Activated CD4-positive, alpha-beta memory T cell treated with anti-CD3 and anti-CD28 coated beads, Interleukin-2, amount 10 ng/mL, durations not matched to agents 7 days and 5 days (primary cell): ENCODE measurements around the gene METTL26. TPM values are rescaled to one million over a fixed set of nuclear protein-coding genes. Genes with fewer than 3 reads are reported as not detected.

ENCODE experiments used
- CTCF ChIA-PET: fragments of 350-600 bp; sonication (Branson Sonifier 250); formaldehyde crosslinking; loops from one replicate; lab custom pipeline; 2021; ENCODE audit warnings: antibody characterized with exemption, inconsistent platforms; lab: Charles Lee
- POLR2A ChIA-PET: fragments of 350-600 bp; sonication (Branson Sonifier 250); formaldehyde crosslinking; loops from one replicate; lab custom pipeline; 2021; ENCODE audit warnings: antibody characterized with exemption; lab: Charles Lee
- DNase-seq: peaks from one replicate; pipeline ENCODE4 v3.0.0-alpha.2; 2020
- H3K27ac Mint-ChIP-seq: one replicate; pipeline ENCODE4 v1.8.0; 2021; ENCODE audit warnings: mild to moderate bottlenecking, mixed read lengths
- H3K27me3 Mint-ChIP-seq: one replicate; pipeline ENCODE4 v1.8.0; 2021; ENCODE audit warnings: mixed read lengths
- H3K36me3 Mint-ChIP-seq: one replicate; pipeline ENCODE4 v1.8.0; 2021; ENCODE audit warnings: low read depth, mixed read lengths
- H3K4me1 Mint-ChIP-seq: one replicate; pipeline ENCODE4 v1.8.0; 2021; ENCODE audit warnings: mixed read lengths
- H3K4me3 Mint-ChIP-seq: one replicate; pipeline ENCODE4 v1.8.0; 2021; ENCODE audit warnings: mild to moderate bottlenecking, mixed read lengths
- H3K9me3 Mint-ChIP-seq: one replicate; pipeline ENCODE4 v1.8.0; 2021; ENCODE audit warnings: mixed read lengths
- total RNA-seq, 2 experiments: library from RNA; stranded (reverse); gene quantifications; one replicate each; pipeline ENCODE4 v1.2.3, GENCODE V29; 2021

Gene METTL26
- total RNA-seq, 2 experiments from 2014 or later: 66.6 to 67.5 TPM

GRCh38 chr16:648781-649589 lies 12.9 kb upstream of the METTL26 start, which contains the start of gene WDR90:
Gene WDR90, plus strand, starts transcription at chr16:649365. Its CDS starts 52 bp downstream, at chr16:649417.
- Mint-ChIP-seq H3K4me1 (peaks cover 28% of the 10 kb centered on the region), H3K27ac (peak within 1 kb of the TSS; percentile 64), H3K4me3 (peak within 1 kb of the TSS; percentile 75), H3K36me3 (no peaks in the 10 kb centered on the region), H3K27me3 (no peaks in the 10 kb centered on the region), H3K9me3 (no peaks in the 10 kb centered on the region)
- DNase-seq: peak; percentile 95
- POLR2A ChIA-PET: interaction anchor here (0.8 to 3.0 kb wide), 12 partner anchors 11 to 298 kb away, joined by 3 to 18 read pairs (median 4); partner anchors contain the start of genes CAPN15, METTL26, RHBDL1 and RHOT2
- CTCF ChIA-PET: interaction anchor here (0.8 to 1.4 kb wide), 8 partner anchors 8 to 60 kb away, joined by 3 to 9 read pairs (median 3); partner anchors contain the start of genes METTL26, RHOT2 and STUB1

- ChIA-PET CTCF (interaction anchor here (0.8 to 1.4 kb wide), 7 partner anchors 9 to 59 kb away, joined by 3 to 9 read pairs (median 3); partner anchors contain the start of genes METTL26, RHBDL1, RHOT2 and STUB1), POLR2A (interaction anchor here (0.7 to 3.0 kb wide), 6 partner anchors 10 to 31 kb away, joined by 3 to 18 read pairs (median 6); partner anchors contain the start of genes METTL26, RHBDL1 and RHOT2)
- Mint-ChIP-seq H3K27ac (peak overlapping the region; percentile 64), H3K4me1 (peaks cover 29% of the 10 kb centered on the region), H3K27me3 (no peaks in the 10 kb centered on the region), H3K9me3 (no peaks in the 10 kb centered on the region), H3K4me3 (peak overlapping the region; percentile 74), H3K36me3 (no peaks in the 10 kb centered on the region)
- peak; percentile 57 for DNase-seq
These were observed 12.1 kb upstream of the METTL26 start for GRCh38 chr16:648071-648780.

- ChIA-PET POLR2A (interaction anchor here (0.7 to 3.0 kb wide), 4 partner anchors 9 to 32 kb away, joined by 3 to 18 read pairs (median 6); partner anchors contain the start of genes METTL26 and RHOT2), CTCF (interaction anchor here (0.8 to 1.4 kb wide), 5 partner anchors 9 to 59 kb away, joined by 3 to 9 read pairs (median 4); partner anchors contain the start of genes METTL26, RHBDL1 and STUB1)
- no peak overlapping the region for H3K4me3 Mint-ChIP-seq
- H3K9me3 Mint-ChIP-seq: no peaks in the 10 kb centered on the region
- no peaks in the 10 kb centered on the region for H3K27me3 Mint-ChIP-seq
- H3K36me3 Mint-ChIP-seq: no peaks in the 10 kb centered on the region
- peaks cover 33% of the 10 kb centered on the region for H3K4me1 Mint-ChIP-seq
- no peak overlapping the region for H3K27ac Mint-ChIP-seq
- no peak for DNase-seq
These were observed 11.2 kb upstream of the METTL26 start for GRCh38 chr16:647173-647902.

- no peak for DNase-seq
- no peaks in the 10 kb centered on the region for H3K27me3 Mint-ChIP-seq
- no peaks in the 10 kb centered on the region for H3K36me3 Mint-ChIP-seq
- ChIA-PET POLR2A (no interaction called here), CTCF (no interaction called here)
- H3K9me3 Mint-ChIP-seq: no peaks in the 10 kb centered on the region
- no peak overlapping the region for H3K4me3 Mint-ChIP-seq
- no peak overlapping the region for H3K27ac Mint-ChIP-seq
- peaks cover 33% of the 10 kb centered on the region for H3K4me1 Mint-ChIP-seq
These were observed 10.6 kb upstream of the METTL26 start for GRCh38 chr16:646679-647172.

- no peak overlapping the region for H3K4me3 Mint-ChIP-seq
- DNase-seq: no peak
- peaks cover 33% of the 10 kb centered on the region for H3K4me1 Mint-ChIP-seq
- H3K27ac Mint-ChIP-seq: no peak overlapping the region
- ChIA-PET CTCF (no interaction called here), POLR2A (no interaction called here)
- no peaks in the 10 kb centered on the region for H3K36me3 Mint-ChIP-seq
- no peaks in the 10 kb centered on the region for H3K9me3 Mint-ChIP-seq
- H3K27me3 Mint-ChIP-seq: no peaks in the 10 kb centered on the region
These were observed 10.0 kb upstream of the METTL26 start for GRCh38 chr16:645852-646678.

GRCh38 chr16:644556-644955 lies 8.5 kb upstream of the METTL26 start:
- Mint-ChIP-seq H3K27me3 (no peaks in the 10 kb centered on the region), H3K36me3 (no peaks in the 10 kb centered on the region), H3K4me3 (no peak overlapping the region), H3K9me3 (no peaks in the 10 kb centered on the region), H3K27ac (no peak overlapping the region), H3K4me1 (peaks cover 26% of the 10 kb centered on the region)
- ChIA-PET CTCF (no interaction called here), POLR2A (no interaction called here)
- no peak for DNase-seq

GRCh38 chr16:643050-643368 lies 6.9 kb upstream of the METTL26 start:
- no peaks in the 10 kb centered on the region for H3K27me3 Mint-ChIP-seq
- peaks cover 21% of the 10 kb centered on the region for H3K4me1 Mint-ChIP-seq
- ChIA-PET CTCF (no interaction called here), POLR2A (interaction anchor here (0.6 to 1.6 kb wide), 2 partner anchors 52 to 55 kb away, joined by 3 to 5 read pairs; no protein-coding TSS in a partner anchor)
- peak overlapping the region; percentile 67 for H3K4me3 Mint-ChIP-seq
- no peak for DNase-seq
- no peak overlapping the region for H3K27ac Mint-ChIP-seq
- no peaks in the 10 kb centered on the region for H3K36me3 Mint-ChIP-seq
- no peaks in the 10 kb centered on the region for H3K9me3 Mint-ChIP-seq

- ChIA-PET POLR2A (interaction anchor here (0.6 to 1.6 kb wide), 4 partner anchors 9 to 55 kb away, joined by 3 to 5 read pairs (median 4); no protein-coding TSS in a partner anchor), CTCF (interaction anchor here (0.6 kb wide), 1 partner anchor 12 kb away, joined by 5 read pairs; no protein-coding TSS in a partner anchor)
- no peaks in the 10 kb centered on the region for H3K27me3 Mint-ChIP-seq
- peaks cover 18% of the 10 kb centered on the region for H3K4me1 Mint-ChIP-seq
- H3K36me3 Mint-ChIP-seq: no peaks in the 10 kb centered on the region
- DNase-seq: peak; percentile 35
- H3K4me3 Mint-ChIP-seq: peak overlapping the region; percentile 67
- no peaks in the 10 kb centered on the region for H3K9me3 Mint-ChIP-seq
- no peak overlapping the region for H3K27ac Mint-ChIP-seq
These were observed 6.3 kb upstream of the METTL26 start for GRCh38 chr16:642189-643049.

- no peak within 1 kb of the TSS for H3K27ac Mint-ChIP-seq
- H3K27me3 Mint-ChIP-seq: no peaks in the 10 kb centered on the region
- DNase-seq: peak; percentile 77
- H3K4me3 Mint-ChIP-seq: peak within 1 kb of the TSS; percentile 67
- H3K36me3 Mint-ChIP-seq: peaks cover 2% of the 10 kb centered on the region
- H3K4me1 Mint-ChIP-seq: peaks cover 15% of the 10 kb centered on the region
- CTCF ChIA-PET: interaction anchor here (0.6 kb wide), 1 partner anchor 13 kb away, joined by 5 read pairs; no protein-coding TSS in a partner anchor
- no peaks in the 10 kb centered on the region for H3K9me3 Mint-ChIP-seq
- POLR2A ChIA-PET: interaction anchor here (1.0 to 1.6 kb wide), 3 partner anchors 10 to 54 kb away, joined by 4 to 5 read pairs (median 4); no protein-coding TSS in a partner anchor
These were observed 5.5 kb upstream of the METTL26 start, which contains the start of gene MCRIP2 for GRCh38 chr16:641326-642188. Gene MCRIP2, plus strand, starts transcription at chr16:641828. Its CDS starts 164 bp downstream, at chr16:641992.

- Mint-ChIP-seq H3K27me3 (no peaks in the 10 kb centered on the region), H3K36me3 (peaks cover 3% of the 10 kb centered on the region), H3K9me3 (no peaks in the 10 kb centered on the region), H3K4me1 (peaks cover 18% of the 10 kb centered on the region), H3K27ac (no peak overlapping the region), H3K4me3 (peak overlapping the region; percentile 37)
- ChIA-PET POLR2A (no interaction called here), CTCF (no interaction called here)
- DNase-seq: no peak
These were observed 4.5 kb upstream of the METTL26 start for GRCh38 chr16:640614-641013.
